Body of pancreas (tissue), 4 donors: ENCODE results near the gene RPTOR.

ENCODE experiments used
- CTCF ChIP-seq, 7 experiments: fragments of 450-650 bp in 4 of 7; fragments of 200-600 bp in 3 of 7; sonication (generic) in 3 of 7; IDR thresholded peaks; one replicate each; pipeline ENCODE4 v1.5.1; 2016 to 2019; ENCODE audit warnings: antibody characterized with exemption in 7 of 7
- POLR2A ChIP-seq, 3 donors: fragments of 450-650 bp; IDR thresholded peaks; one replicate each; pipeline ENCODE4 v1.6.1; 2016; ENCODE audit warnings: antibody characterized with exemption in 3 of 3, mild to moderate bottlenecking in 2 of 3

- TF ChIP-seq CTCF (IDR thresholded peaks at IDR 0.05) (no peak), POLR2A (IDR thresholded peaks at IDR 0.05) (no peak)
These were observed 283.3 kb downstream of the RPTOR start for GRCh38 chr17:80827646-80828643.
